OCI-LY3 (cell line): ENCODE results near the gene DENND2A.

Experiments used
- EZH2phosphoT487 ChIP-seq: fragments of 200-600 bp; shearing (Covaris generic); IDR thresholded peaks from 2 replicates; pipeline ENCODE4 v1.6.1; 2018; ENCODE audit warnings: antibody characterized with exemption, mixed run types, low read depth
- TF ChIP-seq, protein P1 (sequence below): fragments of 200-600, 300-600 bp; sonication (generic); IDR thresholded peaks from 2 replicates; pipeline ENCODE4 v1.5.1; 2014; ENCODE audit warnings: antibody characterized with exemption, low read length, low read depth

- TF ChIP-seq, protein P1, sequence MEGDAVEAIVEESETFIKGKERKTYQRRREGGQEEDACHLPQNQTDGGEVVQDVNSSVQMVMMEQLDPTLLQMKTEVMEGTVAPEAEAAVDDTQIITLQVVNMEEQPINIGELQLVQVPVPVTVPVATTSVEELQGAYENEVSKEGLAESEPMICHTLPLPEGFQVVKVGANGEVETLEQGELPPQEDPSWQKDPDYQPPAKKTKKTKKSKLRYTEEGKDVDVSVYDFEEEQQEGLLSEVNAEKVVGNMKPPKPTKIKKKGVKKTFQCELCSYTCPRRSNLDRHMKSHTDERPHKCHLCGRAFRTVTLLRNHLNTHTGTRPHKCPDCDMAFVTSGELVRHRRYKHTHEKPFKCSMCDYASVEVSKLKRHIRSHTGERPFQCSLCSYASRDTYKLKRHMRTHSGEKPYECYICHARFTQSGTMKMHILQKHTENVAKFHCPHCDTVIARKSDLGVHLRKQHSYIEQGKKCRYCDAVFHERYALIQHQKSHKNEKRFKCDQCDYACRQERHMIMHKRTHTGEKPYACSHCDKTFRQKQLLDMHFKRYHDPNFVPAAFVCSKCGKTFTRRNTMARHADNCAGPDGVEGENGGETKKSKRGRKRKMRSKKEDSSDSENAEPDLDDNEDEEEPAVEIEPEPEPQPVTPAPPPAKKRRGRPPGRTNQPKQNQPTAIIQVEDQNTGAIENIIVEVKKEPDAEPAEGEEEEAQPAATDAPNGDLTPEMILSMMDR, result no peak
- no peak for TF ChIP-seq EZH2phosphoT487
Observed at GRCh38 chr7:140597428-140597949, 43.1 kb downstream of the DENND2A start.
